HCT116 (cell line): Measurements from ENCODE around the gene PRICKLE1. TPM values are rescaled to one million over a fixed set of nuclear protein-coding genes. Genes with fewer than 3 reads are reported as not detected.

ENCODE experiments used
- ATAC-seq: fragments of 200-7000 bp; cut with Tn5 transposase; 2 replicates; pipeline ENCODE4 v1.9.1; 2020; ENCODE audit warnings: mild to moderate bottlenecking, moderate library complexity
- BruUV-seq: library from RNA; stranded (reverse); fragments of 400-500 nt; replicated peaks from 2 replicates; lab custom pipeline; 2021; lab: Mats Ljungman, UMichigan
- CTCF ChIA-PET: fragments of 300-600 bp; sonication (Branson Sonifier 250); formaldehyde crosslinking; loops from one replicate; lab custom pipeline; 2021; ENCODE audit warnings: antibody characterized with exemption; lab: Charles Lee
- POLR2A ChIA-PET: fragments of 300-600, 350-600 bp; sonication (Branson Sonifier 250); formaldehyde crosslinking; loops from one replicate; lab custom pipeline; 2021; ENCODE audit warnings: antibody characterized with exemption; lab: Charles Lee
- RAD21 ChIA-PET, 2 experiments: fragments of 300-600 bp; sonication (Branson Sonifier 250); formaldehyde crosslinking; loops; one replicate each; lab custom pipeline; 2023; ENCODE audit warnings: low total read pairs in 2 of 2; ENCODE audit not compliant: uncharacterized antibody in 2 of 2, unreplicated experiment in 2 of 2, low non-redundant PET in 1 of 2; lab: Charles Lee
- DNase-seq: peaks from one replicate; pipeline ENCODE4 v3.0.0-alpha.2; 2010; ENCODE audit warnings: low read depth, low spot score
- H2AFZ ChIP-seq: fragments of 200-600 bp; shearing (Covaris generic), sonication (generic); 2 replicates; pipeline ENCODE4 v1.6.1; 2017; ENCODE audit warnings: low read depth, mixed run types, mixed read lengths, antibody characterized with exemption, low read length; ENCODE audit not compliant: poor library complexity, severe bottlenecking
- H3K27ac ChIP-seq: 2 replicates; pipeline ENCODE4 v1.5.1; 2012; ENCODE audit warnings: low read depth, low read length
- H3K27me3 ChIP-seq: fragments of 200-600 bp; sonication (generic); 2 replicates; pipeline ENCODE4 v1.6.1; 2016; ENCODE audit warnings: mixed run types, low read length, mixed read lengths; ENCODE audit not compliant: insufficient read depth
- H3K36me3 ChIP-seq, 2 experiments: fragments of 200-500 bp in 1 of 2; fragments of 200-600 bp in 1 of 2; sonication (Bioruptor generic) in 1 of 2; sonication (generic) in 1 of 2; 2 replicates each; pipeline versions ENCODE4 v1.5.1 to v1.6.1; 2014 to 2016; ENCODE audit warnings: low read length in 2 of 2, inconsistent platforms in 1 of 2, mixed read lengths in 1 of 2, mixed run types in 1 of 2; ENCODE audit not compliant: insufficient read depth in 2 of 2, control insufficient read depth in 1 of 2
- H3K4me1 ChIP-seq, 2 experiments: fragments of 200-600 bp in 1 of 2; sonication (generic) in 1 of 2; 2 replicates each; pipeline versions ENCODE4 v1.5.1 to v1.6.1; 2012 to 2017; ENCODE audit warnings: low read length in 2 of 2, inconsistent platforms in 1 of 2, mild to moderate bottlenecking in 1 of 2, mixed read lengths in 1 of 2, mixed run types in 1 of 2, moderate library complexity in 1 of 2; ENCODE audit not compliant: insufficient read depth in 2 of 2, control insufficient read depth in 1 of 2
- H3K4me2 ChIP-seq: fragments of 200-600 bp; sonication (generic); 2 replicates; pipeline ENCODE4 v1.6.1; 2017; ENCODE audit warnings: mixed run types, low read length, mixed read lengths
- H3K4me3 ChIP-seq, 2 experiments: fragments of 200-600 bp in 1 of 2; sonication (generic) in 1 of 2; replicated peaks in 1 of 2; 2 replicates each; pipeline ENCODE4 v1.5.1; 2011 to 2016; ENCODE audit warnings: low read length in 2 of 2, control low read depth in 1 of 2, low read depth in 1 of 2, mild to moderate bottlenecking in 1 of 2, mixed read lengths in 1 of 2, mixed run types in 1 of 2
- H3K79me2 ChIP-seq: fragments of 200-600 bp; sonication (generic); 2 replicates; pipeline ENCODE4 v1.6.1; 2017; ENCODE audit warnings: mild to moderate bottlenecking, mixed run types, low read length, moderate library complexity, mixed read lengths; ENCODE audit not compliant: insufficient read depth
- H3K9ac ChIP-seq: fragments of 200-600 bp; sonication (generic); 2 replicates; pipeline ENCODE4 v1.6.1; 2016; ENCODE audit warnings: low read length, mixed read lengths
- H3K9me2 ChIP-seq: fragments of 200-600 bp; sonication (generic), shearing (Covaris generic); 2 replicates; pipeline ENCODE4 v1.6.1; 2017; ENCODE audit warnings: mixed run types, mild to moderate bottlenecking, moderate library complexity; ENCODE audit not compliant: insufficient read depth
- H3K9me3 ChIP-seq, 2 experiments: fragments of 200-500 bp in 1 of 2; fragments of 200-600 bp in 1 of 2; sonication (Bioruptor generic) in 1 of 2; sonication (generic) in 1 of 2; 2 replicates each; pipeline ENCODE4 v1.6.1; 2014 to 2017; ENCODE audit warnings: low read length in 2 of 2, mixed read lengths in 2 of 2, inconsistent platforms in 1 of 2, low read depth in 1 of 2, mild to moderate bottlenecking in 1 of 2, mixed run types in 1 of 2, moderate library complexity in 1 of 2; ENCODE audit not compliant: control insufficient read depth in 1 of 2, insufficient read depth in 1 of 2
- H4K20me1 ChIP-seq: fragments of 200-600 bp; sonication (generic), shearing (Covaris generic); 2 replicates; pipeline ENCODE4 v1.6.1; 2017; ENCODE audit warnings: mixed run types, mild to moderate bottlenecking, moderate library complexity; ENCODE audit not compliant: insufficient read depth
- CEBPB ChIP-seq: IDR thresholded peaks from 2 replicates; pipeline ENCODE4 v1.6.1; 2012; ENCODE audit warnings: low read depth
- EGR1 ChIP-seq: IDR thresholded peaks from 2 replicates; pipeline ENCODE4 v1.6.1; 2012; ENCODE audit warnings: low read depth
- ELF1 ChIP-seq: IDR thresholded peaks from 2 replicates; pipeline ENCODE4 v1.6.1; 2012; ENCODE audit warnings: low read depth, borderline replicate concordance
- EZH2 ChIP-seq: fragments of 200-600 bp; sonication (generic); IDR thresholded peaks from 2 replicates; pipeline ENCODE4 v1.6.1; 2017; ENCODE audit warnings: antibody characterized with exemption, mixed run types
- EZH2phosphoT487 ChIP-seq: fragments of 200-600 bp; IDR thresholded peaks from 2 replicates; pipeline ENCODE4 v1.6.1; 2018; ENCODE audit warnings: antibody characterized with exemption, borderline replicate concordance
- POLR2A ChIP-seq: IDR thresholded peaks from 2 replicates; pipeline ENCODE4 v1.7.0; 2011; ENCODE audit warnings: borderline replicate concordance; ENCODE audit not compliant: insufficient read depth, insufficient read length; ENCODE audit errors: extremely low read depth
- SIN3A ChIP-seq: IDR thresholded peaks from 2 replicates; pipeline ENCODE4 v1.6.1; 2012; ENCODE audit warnings: low read depth
- SP1 ChIP-seq: IDR thresholded peaks from 2 replicates; pipeline ENCODE4 v1.6.1; 2012; ENCODE audit warnings: low read depth
- YY1 ChIP-seq: IDR thresholded peaks from 2 replicates; pipeline ENCODE4 v1.6.1; 2011; ENCODE audit warnings: low read length, low read depth, moderate library complexity, mild to moderate bottlenecking; ENCODE audit not compliant: insufficient replicate concordance; ENCODE audit errors: extremely low read depth
- ZFX ChIP-seq: fragments of 450-650 bp; IDR thresholded peaks from 2 replicates; pipeline ENCODE4 v1.6.1; 2017
- ZNF274 ChIP-seq: fragments of 200-500 bp; sonication (Bioruptor generic); IDR thresholded peaks from 2 replicates; pipeline ENCODE4 v1.6.1; 2014; ENCODE audit warnings: mild to moderate bottlenecking, low read depth, low read length, inconsistent platforms
- intact Hi-C: fragments of 100-400 bp; cut with micrococcal nuclease; formaldehyde crosslinking; loops from 2 replicates; pipeline ENCODE4 v1.10.0; 2022
- total RNA-seq: library from RNA; stranded (reverse); gene quantifications from one replicate; pipeline ENCODE4 v1.2.1, GENCODE V29; 2021; ENCODE audit not compliant: unreplicated experiment
- TF ChIP-seq, protein P1 (sequence below): IDR thresholded peaks from 2 replicates; pipeline ENCODE4 v1.6.1; 2012; ENCODE audit warnings: low read depth
- TF ChIP-seq, protein P2 (sequence below): IDR thresholded peaks from 2 replicates; pipeline ENCODE4 v1.6.1; 2012
- TF ChIP-seq, protein P3 (sequence below), 3 experiments: fragments of 200-600 bp in 1 of 3; sonication (generic) in 1 of 3; IDR thresholded peaks in 2 of 3; conservative IDR thresholded peaks in 1 of 3; 2 replicates each; pipeline ENCODE4 v1.5.1; 2012 to 2017; ENCODE audit warnings: low read depth in 2 of 3, low read length in 2 of 3, antibody characterized with exemption in 1 of 3, borderline replicate concordance in 1 of 3, control low read depth in 1 of 3, mild to moderate bottlenecking in 1 of 3, mixed read lengths in 1 of 3, mixed run types in 1 of 3, moderate library complexity in 1 of 3; ENCODE audit not compliant: insufficient read depth in 1 of 3
- TF ChIP-seq, protein P4 (sequence below): IDR thresholded peaks from 2 replicates; pipeline ENCODE4 v1.6.1; 2012

PRICKLE1 gene
- total RNA-seq, 1 experiment from 2014 or later: 1.3 TPM

DNA sequence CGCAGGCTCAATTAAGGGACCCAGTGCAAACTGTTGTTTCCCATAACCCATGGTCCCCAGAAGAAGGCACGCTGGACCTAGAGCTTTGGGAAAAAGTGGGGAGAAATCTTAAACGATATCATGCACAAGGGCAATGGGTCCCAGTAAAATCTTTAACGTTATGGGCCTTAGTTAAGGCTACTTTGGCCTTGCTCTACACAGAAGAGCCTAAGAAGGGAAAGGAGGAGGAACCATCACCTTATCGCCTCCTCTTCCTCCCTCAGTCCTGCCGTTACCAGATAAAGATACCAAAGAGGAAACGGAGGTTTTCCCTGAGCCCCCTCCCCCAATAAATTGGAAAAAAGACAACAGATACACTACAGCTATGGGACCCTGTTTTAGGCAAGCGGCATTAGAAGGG is 146.7 kb downstream of the PRICKLE1 start (continued):
- TF ChIP-seq, protein P1, sequence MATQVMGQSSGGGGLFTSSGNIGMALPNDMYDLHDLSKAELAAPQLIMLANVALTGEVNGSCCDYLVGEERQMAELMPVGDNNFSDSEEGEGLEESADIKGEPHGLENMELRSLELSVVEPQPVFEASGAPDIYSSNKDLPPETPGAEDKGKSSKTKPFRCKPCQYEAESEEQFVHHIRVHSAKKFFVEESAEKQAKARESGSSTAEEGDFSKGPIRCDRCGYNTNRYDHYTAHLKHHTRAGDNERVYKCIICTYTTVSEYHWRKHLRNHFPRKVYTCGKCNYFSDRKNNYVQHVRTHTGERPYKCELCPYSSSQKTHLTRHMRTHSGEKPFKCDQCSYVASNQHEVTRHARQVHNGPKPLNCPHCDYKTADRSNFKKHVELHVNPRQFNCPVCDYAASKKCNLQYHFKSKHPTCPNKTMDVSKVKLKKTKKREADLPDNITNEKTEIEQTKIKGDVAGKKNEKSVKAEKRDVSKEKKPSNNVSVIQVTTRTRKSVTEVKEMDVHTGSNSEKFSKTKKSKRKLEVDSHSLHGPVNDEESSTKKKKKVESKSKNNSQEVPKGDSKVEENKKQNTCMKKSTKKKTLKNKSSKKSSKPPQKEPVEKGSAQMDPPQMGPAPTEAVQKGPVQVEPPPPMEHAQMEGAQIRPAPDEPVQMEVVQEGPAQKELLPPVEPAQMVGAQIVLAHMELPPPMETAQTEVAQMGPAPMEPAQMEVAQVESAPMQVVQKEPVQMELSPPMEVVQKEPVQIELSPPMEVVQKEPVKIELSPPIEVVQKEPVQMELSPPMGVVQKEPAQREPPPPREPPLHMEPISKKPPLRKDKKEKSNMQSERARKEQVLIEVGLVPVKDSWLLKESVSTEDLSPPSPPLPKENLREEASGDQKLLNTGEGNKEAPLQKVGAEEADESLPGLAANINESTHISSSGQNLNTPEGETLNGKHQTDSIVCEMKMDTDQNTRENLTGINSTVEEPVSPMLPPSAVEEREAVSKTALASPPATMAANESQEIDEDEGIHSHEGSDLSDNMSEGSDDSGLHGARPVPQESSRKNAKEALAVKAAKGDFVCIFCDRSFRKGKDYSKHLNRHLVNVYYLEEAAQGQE: no peak
- TF ChIP-seq, all 23 proteins: peak for 0

DNA sequence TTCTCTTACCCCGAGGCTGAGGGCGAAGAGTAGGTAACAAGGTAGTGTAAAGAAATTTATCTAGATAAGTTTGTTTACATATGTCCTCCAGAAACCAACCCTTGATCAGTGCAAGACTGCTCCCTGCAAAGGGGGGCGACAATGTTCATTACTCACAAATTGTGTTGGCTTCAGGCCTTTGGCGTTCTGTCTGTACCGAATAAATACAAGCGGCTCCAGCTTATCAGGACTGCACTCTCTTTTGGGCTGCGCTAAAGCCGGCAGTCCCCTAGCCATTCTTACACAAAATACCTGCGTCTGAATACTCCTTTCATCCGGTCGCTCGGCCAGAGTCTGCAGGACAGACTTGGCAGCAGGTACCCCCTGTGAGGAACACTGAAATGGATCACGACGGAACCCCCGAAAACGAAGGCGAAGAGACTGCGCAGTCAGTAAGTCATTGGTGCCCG is 147.2 kb downstream of the PRICKLE1 start:
- no TSS peak for BruUV-seq
- Histone ChIP-seq H3K27me3 (no peaks in the 10 kb centered on the region), H2AFZ (no peak overlapping the region), H3K9me3 (no peaks in the 10 kb centered on the region), H3K36me3 (peaks cover 0 to 4% of the 10 kb centered on the region in 2 experiments; a peak in 2 of 4 replicates), H3K4me1 (no peaks in the 10 kb centered on the region), H3K9me2 (no peaks in the 10 kb centered on the region), H3K27ac (no peak overlapping the region), H3K9ac (no peak overlapping the region), H3K79me2 (peaks cover 3% of the 10 kb centered on the region; the same call in 1 of the 2 replicates), H4K20me1 (no peaks in the 10 kb centered on the region), H3K4me2 (no peak overlapping the region), H3K4me3 (no peak overlapping the region)
- ChIA-PET CTCF (no interaction called here), POLR2A (no interaction called here), RAD21 (no interaction called here)
- no peak for TF ChIP-seq POLR2A
- no peak for TF ChIP-seq ELF1
- TF ChIP-seq, protein P2, sequence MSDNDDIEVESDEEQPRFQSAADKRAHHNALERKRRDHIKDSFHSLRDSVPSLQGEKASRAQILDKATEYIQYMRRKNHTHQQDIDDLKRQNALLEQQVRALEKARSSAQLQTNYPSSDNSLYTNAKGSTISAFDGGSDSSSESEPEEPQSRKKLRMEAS: no peak
- TF ChIP-seq, protein P1: no peak
- TF ChIP-seq, protein P3, sequence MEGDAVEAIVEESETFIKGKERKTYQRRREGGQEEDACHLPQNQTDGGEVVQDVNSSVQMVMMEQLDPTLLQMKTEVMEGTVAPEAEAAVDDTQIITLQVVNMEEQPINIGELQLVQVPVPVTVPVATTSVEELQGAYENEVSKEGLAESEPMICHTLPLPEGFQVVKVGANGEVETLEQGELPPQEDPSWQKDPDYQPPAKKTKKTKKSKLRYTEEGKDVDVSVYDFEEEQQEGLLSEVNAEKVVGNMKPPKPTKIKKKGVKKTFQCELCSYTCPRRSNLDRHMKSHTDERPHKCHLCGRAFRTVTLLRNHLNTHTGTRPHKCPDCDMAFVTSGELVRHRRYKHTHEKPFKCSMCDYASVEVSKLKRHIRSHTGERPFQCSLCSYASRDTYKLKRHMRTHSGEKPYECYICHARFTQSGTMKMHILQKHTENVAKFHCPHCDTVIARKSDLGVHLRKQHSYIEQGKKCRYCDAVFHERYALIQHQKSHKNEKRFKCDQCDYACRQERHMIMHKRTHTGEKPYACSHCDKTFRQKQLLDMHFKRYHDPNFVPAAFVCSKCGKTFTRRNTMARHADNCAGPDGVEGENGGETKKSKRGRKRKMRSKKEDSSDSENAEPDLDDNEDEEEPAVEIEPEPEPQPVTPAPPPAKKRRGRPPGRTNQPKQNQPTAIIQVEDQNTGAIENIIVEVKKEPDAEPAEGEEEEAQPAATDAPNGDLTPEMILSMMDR (IDR thresholded peaks at IDR 0.05 in 2 of 3, conservative IDR thresholded peaks at IDR 0.05 in 1 of 3; ENCODE audit: borderline replicate concordance in 1 of 3, insufficient read depth in 1 of 3, low read depth in 2 of 3, low read length in 2 of 3): no peak
- TF ChIP-seq EZH2: no peak
- TF ChIP-seq, protein P4, sequence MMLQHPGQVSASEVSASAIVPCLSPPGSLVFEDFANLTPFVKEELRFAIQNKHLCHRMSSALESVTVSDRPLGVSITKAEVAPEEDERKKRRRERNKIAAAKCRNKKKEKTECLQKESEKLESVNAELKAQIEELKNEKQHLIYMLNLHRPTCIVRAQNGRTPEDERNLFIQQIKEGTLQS: no peak
- no peak for TF ChIP-seq SIN3A
- TF ChIP-seq YY1: no peak
- TF ChIP-seq ZFX: no peak
- no peak for TF ChIP-seq CEBPB
- TF ChIP-seq EGR1: no peak
- TF ChIP-seq SP1: no peak
- TF ChIP-seq ZNF274: no peak
- TF ChIP-seq EZH2phosphoT487: no peak
- intact Hi-C loops: no loop called here
- ATAC-seq (no peak), DNase-seq (no peak)
